Right kidney (tissue), 1 donor: ENCODE data around the gene MIX23.
"Not testable (repeated sequence)": the region's sequence is repeated elsewhere in the genome, so short reads cannot be mapped to it uniquely, and the experiment has no call there.

Experiments used
- DNase-seq: peaks from one replicate; pipeline ENCODE4 v3.0.0-alpha.2; 2016

Gene MIX23

DNA sequence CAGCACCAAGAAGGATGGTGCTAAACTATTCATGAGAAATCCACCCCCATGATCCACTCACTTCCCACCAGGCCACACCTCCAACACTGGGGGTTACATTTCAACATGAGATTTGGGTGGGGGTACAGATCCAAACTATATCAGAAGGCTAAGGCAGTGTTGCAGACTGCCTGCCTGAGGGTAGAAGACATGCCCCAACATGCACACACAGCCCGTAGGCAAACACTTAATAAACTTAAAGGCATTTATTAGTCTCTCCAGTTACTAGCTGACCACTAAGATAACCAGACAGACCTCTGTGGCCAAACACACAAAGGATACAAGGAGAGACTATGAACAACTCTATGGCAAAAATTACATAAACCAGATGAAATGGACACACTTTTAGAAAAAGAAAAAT lies 11.1 kb upstream of the MIX23 start:
- DNase-seq: no peak

DNA sequence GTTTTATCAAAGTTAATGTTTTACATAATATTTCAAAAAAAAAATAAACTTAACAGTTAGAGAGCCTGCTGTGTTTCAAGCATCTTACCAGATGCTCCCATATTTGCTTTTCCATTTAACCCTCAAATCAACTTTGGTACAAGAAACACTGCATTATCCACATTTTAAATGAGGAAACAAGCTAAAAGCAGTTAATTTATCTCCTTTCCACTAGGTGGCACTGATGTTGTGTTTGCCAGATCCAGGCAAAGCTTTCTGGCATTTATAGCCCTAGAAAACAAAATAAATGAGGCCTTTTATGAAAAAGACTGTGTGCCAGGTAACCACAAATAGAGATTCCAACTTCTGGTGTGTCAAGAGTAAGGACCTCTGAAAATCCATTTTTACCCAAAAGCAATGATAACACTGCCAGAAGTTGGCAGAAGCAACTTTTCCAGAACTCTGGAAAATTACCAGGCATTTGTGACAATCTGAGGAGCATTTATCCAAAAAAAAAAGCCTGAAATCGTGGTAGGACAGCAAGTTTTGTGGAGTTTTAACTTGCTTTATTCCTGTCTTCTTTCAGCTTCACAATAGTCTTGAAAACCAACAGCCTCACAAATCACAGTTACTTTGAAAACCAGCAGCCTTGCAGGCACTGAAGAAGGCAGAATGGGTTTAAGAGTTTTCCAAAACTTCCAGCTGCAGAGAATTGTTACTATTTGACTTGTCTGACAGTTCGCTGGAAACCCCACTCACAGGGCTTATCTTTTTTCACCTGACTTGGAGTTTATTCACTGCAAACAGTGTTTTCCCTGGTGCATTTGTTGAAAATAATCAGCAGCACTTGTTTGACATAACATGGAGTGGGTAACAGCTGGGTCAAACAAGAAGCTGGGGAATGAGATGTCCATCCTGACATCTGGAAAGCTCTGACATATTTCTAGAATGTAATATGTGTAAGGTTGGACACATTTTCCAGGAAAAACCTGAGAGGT lies 10.1 kb upstream of the MIX23 start:
- DNase-seq: no peak

DNA sequence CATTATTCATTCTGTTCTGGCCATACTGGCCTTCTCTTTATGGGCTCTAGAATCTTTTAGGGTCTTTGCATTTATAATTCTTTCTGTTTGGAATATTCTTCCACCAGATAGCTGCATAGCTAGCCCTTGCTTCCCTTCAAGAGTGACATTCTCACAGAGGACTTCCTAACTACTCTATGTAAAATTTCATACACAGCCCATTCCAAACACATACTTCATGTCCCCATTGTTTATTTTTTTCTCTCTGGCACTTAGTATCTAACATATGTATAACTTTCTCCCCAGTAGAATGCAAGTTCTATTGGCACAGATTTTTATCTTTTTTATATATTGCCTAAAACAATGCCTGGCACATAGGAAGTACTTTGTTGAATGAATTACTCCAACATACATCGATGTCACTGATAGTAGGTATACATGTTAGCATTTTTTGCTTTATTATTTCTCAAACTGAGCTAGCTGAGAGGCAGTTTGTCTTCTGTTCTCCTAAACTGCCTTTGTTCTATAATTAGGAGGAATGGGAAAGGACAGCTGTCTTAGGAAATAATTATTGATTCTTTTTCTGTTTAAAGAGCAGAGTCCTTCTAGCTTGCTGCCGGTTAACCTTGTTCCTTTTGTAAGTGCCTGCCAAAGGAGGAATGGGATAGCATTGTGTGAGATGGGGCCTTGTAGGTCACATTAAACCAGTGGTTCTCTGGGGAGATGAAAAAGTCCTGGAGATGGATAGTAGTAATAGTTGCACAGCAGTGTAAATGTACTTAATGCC lies 8.8 kb upstream of the MIX23 start:
- no peak for DNase-seq

DNA sequence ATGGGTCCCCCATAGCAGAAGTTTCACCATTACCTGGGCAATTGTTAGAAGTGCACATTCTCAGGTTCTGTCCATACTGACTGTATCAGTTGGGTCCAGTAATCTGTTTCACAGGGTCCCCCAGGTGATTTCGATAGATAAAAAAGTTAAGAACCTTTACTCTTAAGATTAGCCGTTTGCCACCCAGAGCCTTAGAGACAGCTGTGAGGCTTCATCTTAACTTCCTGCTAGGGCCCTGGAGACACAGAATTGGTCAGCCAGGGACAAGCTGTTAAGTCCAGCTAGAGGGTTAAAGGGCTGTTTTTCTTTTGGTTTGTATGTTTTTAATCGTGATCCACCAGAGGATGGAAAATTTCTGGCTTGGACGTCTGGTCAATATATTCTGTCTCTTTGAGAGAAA lies 7.6 kb upstream of the MIX23 start:
- no peak for DNase-seq

DNA sequence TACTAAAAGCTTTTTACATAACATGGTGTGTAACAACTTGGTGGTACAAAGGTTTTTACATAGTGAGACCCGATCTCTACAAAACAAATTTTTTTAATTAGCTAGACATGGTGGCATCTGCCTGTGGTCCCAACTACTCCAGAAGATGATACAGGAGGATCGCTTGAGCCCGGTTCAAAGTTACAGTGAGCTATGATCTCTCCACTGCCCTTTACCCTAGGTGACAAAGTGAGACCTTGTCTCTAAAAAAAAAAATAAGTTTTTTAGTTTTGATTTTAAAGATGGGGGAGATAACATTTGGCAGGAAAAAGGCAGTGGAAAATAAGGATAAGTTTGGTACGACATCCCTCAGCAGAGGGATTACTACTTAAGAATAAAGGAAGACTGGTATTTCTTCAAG lies 6.9 kb upstream of the MIX23 start:
- DNase-seq: no peak

DNA sequence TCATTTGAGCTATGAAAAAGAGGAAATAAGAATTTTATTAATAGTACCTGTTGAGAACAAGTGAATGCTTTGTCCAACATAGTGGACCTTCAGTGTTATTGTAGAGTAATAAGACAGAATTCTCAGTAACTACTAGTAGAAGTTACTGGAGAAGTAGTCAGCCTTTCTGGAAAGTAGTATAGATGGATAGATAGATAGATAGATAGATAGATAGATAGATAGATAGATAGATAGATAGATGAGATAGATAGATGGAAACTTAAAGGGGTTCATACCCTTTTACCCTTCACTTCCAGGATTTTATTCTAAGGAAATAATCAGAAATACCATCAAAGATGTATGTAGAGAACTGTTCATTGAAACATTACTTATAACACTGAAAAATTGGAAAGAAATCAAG lies 6.2 kb upstream of the MIX23 start:
- no peak for DNase-seq

DNA sequence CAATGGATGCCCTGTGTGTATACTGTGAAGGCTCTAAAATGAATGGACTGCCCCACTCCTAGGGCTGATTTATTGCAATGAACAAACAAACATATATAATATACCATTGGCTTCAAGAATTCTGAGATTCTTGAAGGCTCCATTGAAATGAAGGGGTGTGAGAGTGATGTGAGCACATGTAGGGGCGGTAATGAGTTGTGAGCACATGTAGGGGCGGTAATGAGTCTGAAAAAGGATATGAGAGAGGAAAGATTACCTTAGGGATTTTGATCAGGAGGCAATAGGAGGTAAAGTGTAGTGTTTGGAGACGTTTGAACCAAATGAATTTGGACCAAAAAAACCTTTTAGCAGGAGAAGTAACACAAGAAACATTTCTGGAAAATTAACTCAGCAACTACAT lies 4.7 kb upstream of the MIX23 start:
- DNase-seq: no peak

DNA sequence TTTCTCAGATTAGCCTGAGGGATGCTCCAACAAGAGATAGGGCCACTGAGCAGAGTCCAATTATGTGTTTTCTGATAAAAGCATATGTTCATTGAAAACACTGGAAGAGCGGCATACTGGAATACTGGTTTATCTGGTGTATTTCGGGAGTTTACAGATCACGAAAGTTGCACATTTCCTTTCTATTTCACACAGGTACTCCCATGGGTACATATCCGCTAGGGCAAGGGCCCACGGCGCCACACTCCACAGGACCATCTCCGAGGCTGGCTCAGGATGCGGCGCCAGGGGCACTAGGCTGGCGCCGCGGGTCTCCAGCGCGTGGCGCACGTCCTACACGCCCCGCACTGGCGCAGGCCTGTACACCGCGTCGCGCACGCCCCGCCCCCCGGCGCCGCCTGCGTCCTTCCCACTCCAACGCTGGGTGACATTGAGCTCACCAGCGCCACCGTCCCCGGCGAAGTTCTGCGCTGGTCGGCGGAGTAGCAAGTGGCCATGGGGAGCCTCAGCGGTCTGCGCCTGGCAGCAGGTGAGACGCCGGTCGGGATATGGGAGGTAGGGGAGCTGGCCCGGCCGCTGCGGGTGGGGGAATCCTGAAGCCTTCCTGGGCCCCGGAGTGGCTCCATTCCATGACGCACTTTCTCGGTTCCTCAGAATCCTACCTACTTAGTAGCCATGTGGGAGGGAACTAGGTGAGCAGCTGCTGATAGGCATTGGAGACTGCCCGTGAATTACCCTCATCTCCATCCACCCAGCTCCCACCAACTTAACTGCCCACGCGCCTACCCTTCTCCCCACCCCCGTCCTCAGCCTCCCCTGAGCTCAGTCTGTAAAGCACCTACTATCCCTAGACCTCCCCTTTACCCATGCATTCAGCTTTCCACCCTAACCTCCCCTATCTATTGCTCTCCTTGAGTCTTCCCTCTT lies 1.0 kb upstream of the MIX23 start, which contains the start of gene FAM162A:
FAM162A (plus strand) TSS at position 412 of the 927 bp plus-strand sequence; CDS start at position 496, 84 bp downstream.
- peak; percentile 94 for DNase-seq

DNA sequence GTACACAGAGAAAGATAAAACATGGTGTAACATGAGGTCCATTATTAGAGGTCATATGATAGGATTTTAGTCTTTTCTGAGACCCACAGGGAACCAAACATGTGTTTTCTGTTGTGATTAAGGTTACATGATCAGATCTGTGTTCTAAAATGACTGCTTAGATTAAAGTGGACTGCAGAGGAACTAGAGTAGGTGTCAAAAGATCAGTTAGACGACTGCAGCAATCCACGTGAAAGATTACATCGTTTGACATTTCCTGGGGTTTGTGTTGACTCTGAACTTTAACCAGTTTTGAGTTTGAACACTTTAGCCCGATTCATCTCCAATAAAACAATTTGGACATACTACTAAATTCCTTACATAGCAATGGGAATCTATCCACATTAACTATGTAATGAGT lies 5.1 kb downstream of the MIX23 start:
- DNase-seq: no peak

DNA sequence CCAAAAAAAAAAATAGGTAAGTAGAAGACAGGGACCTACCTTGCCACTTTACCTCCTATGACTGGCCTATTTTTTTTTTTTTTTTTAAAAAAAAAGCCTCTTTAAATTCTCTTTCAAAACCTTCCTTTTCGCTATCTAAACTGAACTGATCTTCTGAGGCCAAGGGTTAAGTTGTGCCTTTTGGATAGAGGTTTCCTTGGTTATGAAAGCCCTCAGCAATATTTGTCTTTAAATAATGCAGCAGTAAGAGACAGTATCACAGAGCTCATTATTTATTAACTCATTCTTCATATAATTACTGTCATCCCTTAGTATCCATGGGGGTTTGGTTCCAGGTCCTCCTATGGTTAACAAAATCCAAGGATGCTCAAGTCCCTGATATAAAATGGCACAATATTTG lies 9.0 kb downstream of the MIX23 start:
- no peak for DNase-seq

DNA sequence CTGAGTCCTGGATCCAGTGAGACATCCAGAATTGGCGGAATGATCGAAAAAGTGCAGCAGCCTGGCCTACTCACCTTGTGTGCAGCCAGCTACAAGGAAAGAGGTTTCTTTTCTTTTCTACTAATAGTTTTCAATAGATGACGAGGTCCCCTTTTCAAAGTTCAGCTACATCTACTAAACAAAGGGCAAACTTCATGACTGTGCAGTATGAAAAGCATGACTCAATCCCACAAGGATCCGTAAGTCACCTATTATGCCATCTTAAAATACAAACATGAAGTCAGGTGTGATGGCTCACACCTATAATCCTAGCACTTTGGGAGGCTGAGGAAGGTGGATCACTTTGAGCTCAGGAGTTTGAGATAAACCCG lies 16.7 kb downstream of the MIX23 start:
- DNase-seq: no peak

DNA sequence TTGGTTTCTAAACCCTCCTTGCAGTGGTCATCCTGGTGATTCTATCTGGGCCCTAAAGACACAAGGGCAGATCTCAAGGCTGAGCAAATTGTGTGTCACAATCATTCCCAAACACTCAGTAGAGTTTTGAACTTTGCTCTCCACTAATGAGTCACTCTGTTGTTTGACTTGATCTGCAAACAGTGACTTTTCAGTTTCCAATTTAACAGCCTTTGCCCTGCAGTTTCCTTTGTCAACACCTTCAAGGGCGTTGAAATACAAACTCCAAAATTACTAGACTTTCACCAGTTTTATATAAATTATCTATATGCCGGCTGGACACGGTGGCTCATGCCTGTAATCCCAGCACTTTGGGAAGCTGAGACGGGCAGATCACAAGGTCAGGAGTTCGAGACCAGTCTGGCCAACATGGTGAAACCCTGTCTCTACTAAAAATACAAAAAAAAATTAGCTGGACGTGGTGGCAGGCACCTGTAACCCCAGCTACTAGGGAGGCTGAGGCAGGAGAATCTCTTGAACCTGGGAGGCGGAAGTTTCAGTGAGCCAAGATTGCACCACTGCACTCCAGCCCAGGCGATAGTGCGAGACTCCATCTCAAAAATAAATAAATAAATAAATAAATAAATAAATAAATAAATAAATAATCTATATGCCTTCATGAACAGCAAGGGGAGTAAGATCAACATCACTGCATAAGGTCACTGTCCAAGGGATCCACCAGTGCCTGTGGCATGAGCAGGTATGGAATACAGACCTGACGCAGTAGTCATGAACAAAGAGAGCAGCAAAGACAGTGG lies 17.3 kb downstream of the MIX23 start:
- DNase-seq: not testable (repeated sequence)

DNA sequence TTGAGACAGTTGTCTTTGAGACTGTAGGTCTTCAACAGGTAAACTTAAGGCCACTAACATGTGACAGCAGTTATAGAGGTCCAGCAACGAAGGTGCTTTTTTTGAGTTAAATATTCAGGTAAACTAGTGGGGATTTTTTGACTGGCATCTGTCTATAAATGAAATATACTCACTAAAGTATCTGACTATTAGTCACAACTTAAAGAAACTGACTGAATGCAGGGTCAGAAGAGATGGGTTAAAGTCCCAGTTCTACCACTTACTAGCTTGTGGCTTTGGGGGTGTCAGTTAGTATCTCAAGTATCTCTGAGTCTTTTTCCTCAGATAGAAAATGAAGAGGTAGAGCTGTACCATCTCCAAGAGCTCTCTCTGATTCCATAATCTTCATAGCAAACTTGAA lies 18.0 kb downstream of the MIX23 start:
- DNase-seq: no peak

DNA sequence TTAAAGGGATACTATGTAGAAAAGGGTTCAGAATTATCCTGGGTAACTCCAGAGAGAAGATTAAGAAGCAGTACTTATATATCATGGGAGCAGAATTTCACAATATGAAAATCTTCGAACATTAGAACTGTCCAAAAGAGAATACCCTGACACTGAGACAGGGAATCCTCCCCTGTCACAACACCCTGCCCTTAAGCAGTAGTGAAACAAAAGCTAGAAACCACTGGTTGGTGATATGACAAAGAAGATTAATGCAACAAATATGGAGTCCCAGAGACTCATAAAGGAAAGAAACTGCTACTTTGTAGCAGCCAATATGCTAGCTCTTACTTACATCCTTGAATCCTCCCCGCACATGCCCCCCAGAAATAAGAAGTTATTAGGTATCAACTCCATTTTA lies 18.5 kb downstream of the MIX23 start:
- DNase-seq: no peak

DNA sequence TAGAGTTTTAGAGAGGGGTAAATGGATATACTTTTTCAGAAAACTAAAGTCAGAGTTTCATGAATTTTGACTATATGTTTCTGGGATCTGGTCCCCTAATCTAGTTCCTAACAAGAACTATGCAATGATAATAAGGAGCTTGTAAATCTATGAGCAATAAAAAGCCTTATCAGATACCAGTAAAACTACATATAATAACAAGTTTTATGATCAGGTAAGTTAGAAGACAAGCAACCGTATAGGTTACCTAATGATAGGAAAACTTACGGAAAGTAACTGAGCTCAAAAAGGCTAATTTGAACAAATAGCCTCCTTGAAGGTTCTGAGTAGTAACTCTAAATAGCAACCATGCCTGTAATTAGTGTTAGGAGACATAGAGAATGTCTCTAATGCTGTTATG lies 21.0 kb downstream of the MIX23 start:
- DNase-seq: no peak

DNA sequence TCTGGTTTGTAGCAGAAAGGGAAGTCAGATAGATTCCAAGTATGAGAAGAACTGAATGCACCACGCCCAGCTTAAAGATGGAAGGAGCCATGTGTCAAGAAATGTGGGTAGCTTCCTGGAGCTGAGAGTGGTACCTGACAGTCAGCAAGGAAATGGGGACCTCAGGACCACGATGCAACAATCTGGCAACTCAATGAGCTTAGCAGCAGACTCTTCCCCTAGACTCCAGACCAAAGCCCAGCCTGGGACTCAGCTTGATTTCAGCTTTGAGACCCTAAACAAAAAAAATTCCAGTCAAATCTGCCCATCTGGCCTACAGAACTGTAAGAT lies 24.4 kb downstream of the MIX23 start:
- DNase-seq: no peak

DNA sequence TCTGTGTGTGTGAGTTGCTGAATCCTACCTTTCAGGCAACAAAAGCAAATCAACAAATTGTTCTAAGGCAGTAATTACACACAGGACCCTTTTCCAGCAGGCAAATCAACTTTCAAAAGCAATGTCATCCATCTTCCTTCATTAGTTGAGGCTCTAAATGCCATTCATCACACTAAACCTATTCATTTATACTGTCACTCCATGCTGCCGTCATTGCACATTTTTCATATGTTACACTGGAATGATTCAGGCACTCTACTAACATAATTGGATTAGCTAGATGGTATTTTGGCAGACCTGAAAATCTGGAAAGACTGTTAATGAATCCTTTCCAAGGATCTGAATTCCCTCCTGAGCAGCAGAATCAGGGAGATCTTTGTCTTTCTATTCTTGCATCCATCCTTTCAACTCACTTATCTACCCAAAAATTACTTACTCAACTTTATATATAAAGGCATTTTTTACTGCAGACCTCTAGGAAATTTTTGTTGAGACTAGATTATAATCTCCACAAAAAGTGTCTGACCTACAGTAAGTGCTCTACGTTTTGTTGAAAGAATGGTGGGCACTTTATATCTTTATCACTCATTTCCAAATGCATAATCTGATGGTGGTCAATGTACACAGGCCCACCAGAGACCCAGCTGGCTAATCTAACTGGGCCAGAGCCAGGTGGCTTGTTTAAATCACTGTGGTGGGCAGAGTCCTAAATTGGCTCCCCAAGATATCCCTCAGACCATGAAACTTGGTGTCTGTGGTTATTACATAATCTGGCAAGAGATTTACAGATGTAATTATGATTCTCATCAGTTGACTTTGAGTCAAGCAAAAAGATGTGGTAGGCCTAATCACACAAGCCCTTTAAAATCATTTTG lies 25.0 kb downstream of the MIX23 start:
- no peak for DNase-seq

DNA sequence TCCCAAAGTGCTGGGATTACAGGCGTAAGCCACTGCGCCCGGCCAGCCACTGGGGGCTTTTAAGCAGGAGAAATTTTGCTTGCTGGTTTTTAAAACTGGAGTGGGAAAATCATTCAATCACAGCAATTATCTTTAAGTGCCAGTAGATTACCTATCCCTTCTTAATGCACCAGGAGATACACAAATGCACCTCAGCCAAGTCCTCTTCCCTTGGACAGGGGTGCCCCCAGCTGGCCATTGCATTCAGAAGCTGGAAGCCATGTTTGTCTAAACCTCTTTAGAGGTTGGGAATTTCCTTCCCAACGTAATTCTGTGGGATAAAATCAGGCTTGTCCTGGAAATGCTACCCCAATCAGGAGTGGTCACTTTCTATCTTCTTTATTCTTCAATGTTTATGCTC lies 26.6 kb downstream of the MIX23 start:
- no peak for DNase-seq

DNA sequence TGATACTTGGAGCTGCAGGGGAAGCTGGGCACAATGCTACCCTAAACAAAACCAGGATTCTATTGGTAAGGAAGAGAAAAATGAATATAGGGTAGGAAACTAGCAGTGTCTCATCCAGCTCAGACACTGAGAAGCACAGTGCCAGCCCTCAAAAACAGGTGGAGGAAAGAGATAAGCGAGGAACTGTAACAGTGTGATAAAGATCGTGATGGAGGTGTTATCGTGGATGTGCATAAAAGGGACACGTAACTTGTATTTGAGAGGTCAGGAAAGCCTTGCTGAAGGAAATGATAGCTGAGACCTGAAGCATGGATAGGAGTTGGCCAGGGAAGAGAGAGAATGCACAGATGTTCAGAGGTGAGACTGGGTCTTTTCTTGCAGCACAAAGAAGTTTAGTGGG lies 27.4 kb downstream of the MIX23 start:
- DNase-seq: no peak

DNA sequence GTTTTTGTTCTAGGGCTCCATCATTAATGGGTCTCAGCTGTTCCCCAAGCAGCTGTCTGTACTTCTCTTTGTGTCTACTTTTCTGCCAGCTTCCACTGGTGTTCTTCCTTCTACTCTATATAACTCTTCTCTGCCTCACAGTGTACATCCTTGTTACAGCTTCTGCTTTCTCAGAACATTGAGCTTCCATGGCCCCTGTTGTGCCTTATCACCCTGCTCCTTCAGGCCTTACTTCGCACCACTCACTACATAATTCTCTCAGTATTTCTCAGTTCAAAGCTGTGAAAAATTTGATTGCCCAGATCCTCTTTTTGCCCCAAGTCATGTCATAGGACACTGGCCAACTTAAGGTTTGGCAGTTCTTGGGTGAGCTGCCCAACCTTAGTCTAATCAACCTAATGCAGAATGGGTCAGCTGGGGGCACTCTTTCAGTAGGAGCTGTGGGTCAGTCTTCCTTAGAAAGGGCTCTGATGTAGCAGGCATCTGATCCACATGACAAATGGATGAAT lies 29.1 kb downstream of the MIX23 start:
- DNase-seq: no peak

DNA sequence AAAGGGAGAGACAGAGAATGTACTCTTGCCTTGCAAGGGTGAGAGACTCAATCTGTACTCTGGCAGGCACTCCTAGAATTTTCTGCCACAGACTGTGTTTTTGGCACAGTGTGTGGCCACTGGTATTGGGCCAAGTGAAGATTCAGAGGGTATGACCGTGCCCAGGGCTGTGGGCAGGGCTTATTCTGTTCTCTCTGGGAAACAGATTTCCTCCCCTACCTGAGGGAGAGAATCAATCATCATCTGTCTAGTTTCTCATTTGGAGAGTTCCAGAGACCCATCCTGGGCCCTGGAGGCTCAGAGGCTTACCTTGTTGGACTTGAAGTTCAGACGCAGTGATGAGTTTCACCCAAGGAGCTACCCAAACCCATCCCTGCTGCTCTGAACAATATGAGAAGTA lies 29.8 kb downstream of the MIX23 start:
- no peak for DNase-seq
